CD4-positive, alpha-beta T cell treated with Interleukin-4 for 4 hours (primary cell): ENCODE results near the gene GPR150.

ENCODE experiments used
- DNase-seq: peaks from one replicate; pipeline ENCODE4 v3.0.0-alpha.2; 2020

Gene GPR150

DNA sequence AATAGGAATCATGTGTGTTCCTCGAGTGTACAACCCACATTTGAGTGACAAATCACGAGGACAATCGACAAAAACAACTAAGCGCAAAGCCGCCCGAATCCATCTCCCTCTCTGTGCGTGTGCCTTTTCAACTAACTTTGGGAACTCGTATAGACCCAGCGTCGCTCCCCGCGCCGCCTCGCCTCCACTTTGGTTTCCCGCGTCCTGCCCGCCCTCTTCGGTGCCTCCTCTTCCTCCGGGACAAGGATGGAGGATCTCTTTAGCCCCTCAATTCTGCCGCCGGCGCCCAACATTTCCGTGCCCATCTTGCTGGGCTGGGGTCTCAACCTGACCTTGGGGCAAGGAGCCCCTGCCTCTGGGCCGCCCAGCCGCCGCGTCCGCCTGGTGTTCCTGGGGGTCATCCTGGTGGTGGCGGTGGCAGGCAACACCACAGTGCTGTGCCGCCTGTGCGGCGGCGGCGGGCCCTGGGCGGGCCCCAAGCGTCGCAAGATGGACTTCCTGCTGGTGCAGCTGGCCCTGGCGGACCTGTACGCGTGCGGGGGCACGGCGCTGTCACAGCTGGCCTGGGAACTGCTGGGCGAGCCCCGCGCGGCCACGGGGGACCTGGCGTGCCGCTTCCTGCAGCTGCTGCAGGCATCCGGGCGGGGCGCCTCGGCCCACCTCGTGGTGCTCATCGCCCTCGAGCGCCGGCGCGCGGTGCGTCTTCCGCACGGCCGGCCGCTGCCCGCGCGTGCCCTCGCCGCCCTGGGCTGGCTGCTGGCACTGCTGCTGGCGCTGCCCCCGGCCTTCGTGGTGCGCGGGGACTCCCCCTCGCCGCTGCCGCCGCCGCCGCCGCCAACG lies at the start of gene GPR150:
Gene GPR150 (plus strand): TSS at position 58 of the 840 bp plus-strand sequence. CDS start 189 bp downstream, at position 247.
- DNase-seq = peak; percentile 41

DNA sequence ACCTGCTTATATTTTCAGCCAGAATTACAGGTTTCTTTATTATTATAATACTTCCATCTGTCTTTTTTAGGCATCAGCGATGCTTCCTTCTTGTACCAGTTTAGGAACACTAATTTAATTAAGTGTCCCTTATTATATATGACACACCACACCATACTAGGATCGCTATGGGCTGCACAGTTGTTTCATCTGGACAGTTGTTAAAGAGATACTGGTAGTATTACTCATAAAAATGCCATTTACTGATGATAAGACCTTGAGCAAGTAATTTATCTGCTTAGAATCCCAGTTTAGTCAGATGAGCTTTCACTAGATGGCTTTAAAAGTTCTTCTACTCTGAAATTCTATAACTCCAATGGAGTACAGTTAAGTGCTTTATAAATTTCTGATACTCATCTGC lies 47.9 kb upstream of the GPR150 start:
- no peak for DNase-seq

DNA sequence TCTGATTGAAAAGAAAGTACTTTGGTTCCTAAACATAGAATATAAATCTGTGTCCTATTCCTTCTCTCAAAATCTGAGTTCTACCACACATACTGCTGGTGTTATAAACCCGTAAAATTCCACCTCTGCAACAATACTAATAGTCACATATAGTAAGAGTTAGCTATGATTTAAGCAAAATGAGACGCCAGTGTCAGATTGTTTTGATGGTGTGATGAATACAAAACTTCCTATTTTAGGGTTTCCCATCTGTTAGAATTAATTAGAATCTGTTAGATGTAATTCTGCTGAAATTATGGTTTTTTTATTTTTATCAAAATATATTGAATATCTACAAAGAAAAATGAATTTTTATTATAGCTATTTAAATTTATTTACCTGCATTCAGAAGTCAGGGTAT lies 38.3 kb upstream of the GPR150 start:
- no peak for DNase-seq

DNA sequence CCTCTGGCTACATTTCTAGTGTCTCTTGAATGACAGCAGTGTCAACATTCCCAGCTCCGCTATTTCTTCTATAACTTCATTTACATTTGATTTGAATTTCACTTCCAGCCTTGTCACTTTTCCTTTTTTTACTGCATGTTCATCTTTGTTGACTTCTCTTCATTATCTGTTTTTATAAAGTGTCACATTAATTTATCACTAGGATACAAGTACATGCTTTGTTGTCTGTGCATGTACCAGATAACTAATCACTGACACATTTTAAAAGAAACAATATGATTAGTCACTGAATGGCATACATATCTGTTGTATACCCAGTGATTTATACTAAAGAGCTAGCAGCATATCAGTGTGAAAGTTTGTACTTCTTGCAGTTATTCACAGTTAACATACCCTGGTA lies 35.9 kb upstream of the GPR150 start:
- no peak for DNase-seq

DNA sequence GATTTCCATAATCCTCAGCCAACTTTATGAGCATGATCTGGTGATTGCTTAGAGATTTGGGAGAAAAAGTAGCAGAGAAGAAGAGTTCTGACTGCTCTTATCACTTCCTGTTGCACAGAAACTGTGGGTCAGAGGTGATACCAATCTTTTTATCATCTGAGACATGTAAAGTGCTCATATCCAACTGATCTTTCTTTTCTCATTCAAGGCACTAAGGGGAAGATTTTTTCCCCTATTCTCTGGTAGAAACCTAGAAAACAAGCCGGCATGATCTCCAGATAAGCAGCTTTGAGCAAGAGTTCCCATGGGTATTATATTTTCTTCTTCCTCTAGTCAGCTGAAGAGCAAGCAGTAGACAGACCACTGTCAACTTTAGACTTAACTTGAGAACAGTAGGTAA lies 29.0 kb upstream of the GPR150 start:
- no peak for DNase-seq

DNA sequence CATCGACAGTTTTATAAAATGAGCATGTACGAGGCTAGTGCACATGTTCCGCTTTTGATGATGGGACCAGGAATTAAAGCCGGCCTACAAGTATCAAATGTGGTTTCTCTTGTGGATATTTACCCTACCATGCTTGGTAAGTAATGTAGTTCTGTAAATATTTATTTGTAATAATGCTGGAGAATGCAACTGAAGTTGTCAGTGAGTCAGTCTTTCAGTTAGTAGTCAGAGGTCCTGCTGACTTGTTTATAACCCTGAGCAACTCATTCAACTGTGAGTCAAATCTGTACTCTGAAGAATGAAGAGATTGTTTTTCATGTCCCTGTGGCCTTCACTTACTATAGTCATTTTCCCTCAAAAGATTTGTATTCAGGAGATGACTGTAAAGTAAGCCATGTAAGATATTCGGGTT lies 28.4 kb upstream of the GPR150 start:
- peak; percentile 2 for DNase-seq

DNA sequence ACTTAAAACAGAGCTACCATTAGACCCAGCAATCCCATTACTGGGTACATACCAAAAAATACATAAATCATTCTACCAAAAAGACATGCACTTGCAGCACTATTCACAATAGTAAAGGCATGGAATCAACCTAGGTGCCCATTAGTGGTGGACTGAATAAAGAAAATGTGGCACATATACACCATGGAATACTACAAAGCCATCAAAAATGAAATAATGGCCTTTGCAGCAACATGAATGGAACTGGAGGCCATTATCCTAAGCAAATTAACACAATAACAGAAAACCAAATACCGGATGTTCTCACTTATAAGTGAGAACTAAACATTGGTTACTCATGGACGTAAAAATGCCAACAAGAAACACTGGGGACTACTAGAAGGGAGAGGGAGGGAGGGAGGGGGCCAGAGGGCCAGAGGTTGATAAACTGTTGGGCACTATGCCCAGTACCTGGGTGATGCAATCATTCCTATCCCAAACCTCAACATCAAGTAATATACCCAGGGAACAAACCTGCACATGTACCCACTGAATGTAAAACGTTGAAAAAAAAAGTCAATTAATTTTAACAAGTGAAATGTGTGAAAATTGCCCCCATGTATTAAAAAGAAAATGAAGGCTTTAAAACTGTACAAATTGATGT lies 24.5 kb upstream of the GPR150 start:
- no peak for DNase-seq

DNA sequence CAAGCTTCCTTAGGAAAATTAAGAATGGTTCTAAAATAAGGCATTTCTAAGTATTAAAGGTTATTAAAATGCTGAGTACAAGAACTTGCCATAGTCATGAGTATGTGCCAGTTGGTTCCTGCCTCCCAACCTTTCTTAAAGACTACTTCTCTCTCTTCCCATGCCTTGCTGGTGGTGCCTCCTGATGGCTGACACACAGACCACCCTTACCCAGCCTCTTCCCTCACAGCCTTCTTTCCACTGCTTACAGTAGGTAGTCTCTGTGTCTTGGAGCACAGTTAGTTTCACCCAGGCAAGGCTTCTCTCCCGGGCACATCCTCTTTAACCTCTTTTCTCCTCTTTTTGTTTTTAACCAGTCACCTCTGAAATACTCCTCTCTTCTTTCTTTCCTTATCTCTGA lies 20.6 kb upstream of the GPR150 start:
- no peak for DNase-seq

DNA sequence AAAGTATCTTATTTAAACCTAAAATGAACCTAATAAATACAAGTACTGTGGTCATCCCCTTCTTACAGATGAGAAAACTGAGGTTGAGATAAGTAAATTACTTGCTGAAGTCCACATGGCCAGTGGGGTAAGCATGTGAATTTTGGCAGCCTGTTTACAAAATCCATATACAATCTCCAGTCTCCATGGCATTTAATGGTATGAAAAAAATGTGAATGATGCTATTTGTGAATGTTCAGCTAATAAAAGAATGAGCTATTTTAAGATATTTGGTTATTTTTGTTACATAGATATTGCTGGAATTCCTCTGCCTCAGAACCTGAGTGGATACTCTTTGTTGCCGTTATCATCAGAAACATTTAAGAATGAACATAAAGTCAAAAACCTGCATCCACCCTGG lies 19.3 kb upstream of the GPR150 start:
- no peak for DNase-seq

DNA sequence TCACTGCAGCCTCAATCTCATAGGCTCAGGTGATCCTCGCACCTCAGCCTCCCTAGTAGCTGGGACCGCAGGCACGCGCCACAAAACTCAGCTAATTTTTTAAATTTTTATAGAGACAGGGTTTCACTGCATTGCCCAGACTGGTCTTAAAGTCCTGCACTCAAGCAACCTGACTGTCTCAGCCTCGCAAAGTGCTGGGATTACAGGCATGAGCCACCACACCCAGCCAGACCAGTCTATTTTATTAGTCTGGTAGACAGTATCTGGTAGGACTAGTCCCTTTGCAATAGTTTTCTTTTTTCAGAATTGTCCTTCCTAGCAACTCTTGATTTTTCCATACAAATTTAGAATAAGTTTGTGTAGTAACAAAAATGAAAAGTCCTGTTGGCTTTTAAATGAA lies 14.1 kb upstream of the GPR150 start:
- DNase-seq = no peak

DNA sequence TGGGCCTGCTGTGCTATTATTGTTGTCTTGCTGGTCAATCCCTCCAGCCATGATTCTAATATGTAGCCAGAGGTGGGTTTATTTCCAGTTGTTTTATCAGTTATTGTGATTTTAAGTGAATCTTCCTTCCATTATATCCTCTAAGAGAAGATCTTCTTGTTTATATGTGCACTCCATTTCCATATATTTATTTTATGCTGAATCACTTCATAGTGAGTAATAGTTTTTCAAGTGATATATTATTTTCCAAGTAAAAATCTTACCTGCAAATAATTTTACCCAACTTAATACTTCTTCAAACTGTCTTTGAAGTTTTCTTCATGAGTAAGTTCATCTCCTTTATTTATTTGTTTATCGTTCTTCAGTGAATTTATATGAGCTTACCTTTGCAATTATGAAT lies 13.5 kb upstream of the GPR150 start:
- no peak for DNase-seq

DNA sequence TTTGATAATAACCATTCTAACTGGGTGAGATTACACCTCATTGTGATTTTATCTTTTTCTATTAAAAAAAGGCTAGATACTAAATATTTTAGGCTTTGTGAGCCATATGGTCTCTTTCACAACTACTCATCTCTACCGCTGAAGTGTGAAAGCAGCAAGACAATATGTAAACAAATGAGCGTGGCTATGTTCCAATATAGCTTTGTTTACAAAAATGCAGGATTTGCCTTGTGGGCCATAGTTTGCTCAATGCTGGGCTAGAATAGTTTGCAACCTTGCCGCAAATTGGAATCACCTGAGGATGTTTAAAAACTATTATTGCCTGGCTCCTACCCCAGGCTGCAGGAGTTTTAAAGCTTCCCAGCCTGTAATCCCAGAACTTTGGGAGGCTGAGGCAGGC lies 10.2 kb upstream of the GPR150 start:
- DNase-seq = no peak

DNA sequence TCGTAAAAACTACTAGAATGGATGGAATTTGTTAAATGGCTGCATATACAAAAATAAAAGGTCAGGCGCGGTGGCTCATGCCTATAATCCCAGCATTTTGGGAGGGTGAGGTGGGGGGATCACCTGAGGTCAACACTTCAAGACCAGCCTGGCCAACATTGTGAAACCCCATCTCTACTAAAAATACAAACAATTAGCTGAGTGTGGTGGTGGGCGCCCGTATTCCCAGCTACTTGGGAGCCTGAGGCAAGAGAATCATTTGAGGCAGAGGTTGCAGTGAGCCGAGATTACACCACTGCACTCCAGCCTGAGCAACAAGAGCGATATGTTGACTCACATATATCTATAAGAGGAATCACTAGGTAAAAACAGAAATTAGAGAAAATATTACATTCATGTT lies 9.3 kb upstream of the GPR150 start:
- no peak for DNase-seq

DNA sequence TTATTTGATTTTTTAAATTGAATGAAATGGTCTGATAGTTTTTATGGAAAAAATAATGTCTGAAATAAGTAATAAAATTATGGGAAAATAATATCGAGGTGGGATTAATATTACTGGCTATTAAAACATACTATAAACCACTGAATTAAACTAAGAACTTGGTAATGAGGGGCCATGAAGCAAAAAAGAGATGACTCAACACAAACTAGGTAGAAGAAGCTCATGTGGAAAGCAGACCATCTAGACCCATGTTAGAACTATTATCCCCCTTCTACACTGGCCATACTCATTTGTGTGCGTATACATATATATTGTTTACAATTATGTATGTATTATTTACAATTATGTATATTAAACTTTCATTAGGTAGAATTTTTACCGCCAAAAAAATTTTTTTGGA lies 8.5 kb upstream of the GPR150 start:
- DNase-seq = no peak

DNA sequence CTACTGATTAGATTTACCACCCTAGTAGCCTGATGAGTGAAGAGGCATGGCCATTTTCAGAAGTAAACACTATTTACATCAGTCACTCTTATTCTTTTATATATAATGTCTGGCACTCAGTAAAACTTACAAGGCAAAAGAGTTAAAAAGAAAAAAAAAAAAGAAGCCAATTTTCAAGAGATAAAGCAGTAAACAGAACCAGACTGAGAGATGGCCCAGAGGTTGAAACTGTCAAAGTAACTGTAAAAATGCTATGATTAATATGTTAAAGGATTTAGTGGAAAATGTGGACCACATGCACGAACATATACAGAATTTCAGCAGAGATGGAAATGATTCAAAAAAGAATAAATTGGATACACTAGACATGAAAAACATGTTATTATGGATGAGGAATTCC lies 6.4 kb upstream of the GPR150 start:
- DNase-seq = no peak

DNA sequence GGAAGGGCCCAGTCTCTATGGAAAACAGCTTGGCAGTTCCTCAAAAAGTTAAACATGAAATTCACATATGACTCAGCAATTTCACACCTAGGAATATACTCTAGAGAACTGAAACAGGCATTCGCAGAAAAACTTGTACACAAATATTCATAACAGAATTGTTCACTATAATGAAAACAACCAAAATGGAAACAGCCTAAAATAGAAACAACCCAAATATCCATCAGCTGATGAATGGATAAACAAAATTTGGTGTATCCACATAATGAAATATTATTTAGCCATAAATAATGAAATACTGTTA lies 4.8 kb upstream of the GPR150 start:
- no peak for DNase-seq

DNA sequence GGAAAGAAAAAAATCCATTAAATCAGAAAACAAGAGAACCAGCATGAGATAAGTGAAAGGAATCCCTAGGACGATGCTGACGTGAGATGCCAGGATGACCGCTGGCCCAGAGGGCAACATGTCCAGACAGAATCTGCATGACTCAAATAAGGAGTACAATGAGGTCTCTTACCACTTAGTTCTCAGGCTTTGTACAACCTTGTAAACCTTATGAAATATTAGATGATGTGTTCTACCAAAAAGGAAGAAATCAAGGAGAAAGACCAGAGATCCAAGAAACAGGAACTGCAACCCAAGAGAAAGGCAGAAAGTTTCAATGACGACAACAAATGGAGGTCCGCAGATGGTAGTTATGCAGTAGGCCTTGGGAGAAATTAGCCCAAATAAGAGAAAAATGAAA lies 2.8 kb upstream of the GPR150 start:
- DNase-seq = no peak

DNA sequence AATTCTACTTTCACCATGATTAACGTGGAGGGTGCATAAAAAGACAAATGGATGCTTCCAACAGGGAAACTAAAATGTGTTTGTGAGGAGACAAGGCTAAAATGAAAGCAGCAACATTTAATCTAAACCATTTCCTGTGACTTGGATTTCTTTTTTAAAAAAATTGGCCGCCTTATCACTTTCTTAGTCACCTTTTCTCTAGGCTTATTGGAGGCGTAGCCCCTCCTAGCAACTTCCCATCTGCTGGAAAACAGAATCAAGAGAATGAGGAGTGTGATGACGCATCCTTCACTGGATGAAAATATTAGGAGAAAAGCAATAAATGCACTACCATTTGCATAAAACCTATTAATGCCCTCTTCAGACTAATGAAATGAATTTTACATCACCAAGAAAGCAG lies 791 bp upstream of the GPR150 start:
- no peak for DNase-seq

DNA sequence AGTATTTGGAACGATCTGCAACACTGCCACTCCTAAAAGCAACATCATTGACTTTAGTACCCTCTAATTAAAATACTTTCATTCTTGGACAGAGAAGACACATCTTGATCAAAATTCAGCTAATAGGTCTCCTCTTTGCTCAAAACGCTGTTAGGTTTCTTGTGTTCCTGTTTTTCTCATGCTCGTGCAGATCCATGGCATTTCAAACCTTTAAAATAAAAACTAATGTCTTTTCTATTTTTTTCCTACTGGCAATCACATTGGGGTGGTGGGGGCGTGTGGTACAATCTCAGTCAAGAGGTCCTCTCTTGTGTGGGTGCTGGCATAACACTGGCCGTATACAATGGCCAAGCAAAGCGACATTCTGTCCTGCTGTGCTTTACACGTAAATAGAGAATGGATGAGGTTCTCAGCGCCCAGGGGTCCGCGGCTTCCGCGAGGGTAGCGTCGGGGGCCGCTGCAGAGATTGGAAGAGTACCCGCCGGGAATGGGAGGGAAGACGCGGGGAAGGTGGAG lies 315 bp upstream of the GPR150 start:
- no peak for DNase-seq

DNA sequence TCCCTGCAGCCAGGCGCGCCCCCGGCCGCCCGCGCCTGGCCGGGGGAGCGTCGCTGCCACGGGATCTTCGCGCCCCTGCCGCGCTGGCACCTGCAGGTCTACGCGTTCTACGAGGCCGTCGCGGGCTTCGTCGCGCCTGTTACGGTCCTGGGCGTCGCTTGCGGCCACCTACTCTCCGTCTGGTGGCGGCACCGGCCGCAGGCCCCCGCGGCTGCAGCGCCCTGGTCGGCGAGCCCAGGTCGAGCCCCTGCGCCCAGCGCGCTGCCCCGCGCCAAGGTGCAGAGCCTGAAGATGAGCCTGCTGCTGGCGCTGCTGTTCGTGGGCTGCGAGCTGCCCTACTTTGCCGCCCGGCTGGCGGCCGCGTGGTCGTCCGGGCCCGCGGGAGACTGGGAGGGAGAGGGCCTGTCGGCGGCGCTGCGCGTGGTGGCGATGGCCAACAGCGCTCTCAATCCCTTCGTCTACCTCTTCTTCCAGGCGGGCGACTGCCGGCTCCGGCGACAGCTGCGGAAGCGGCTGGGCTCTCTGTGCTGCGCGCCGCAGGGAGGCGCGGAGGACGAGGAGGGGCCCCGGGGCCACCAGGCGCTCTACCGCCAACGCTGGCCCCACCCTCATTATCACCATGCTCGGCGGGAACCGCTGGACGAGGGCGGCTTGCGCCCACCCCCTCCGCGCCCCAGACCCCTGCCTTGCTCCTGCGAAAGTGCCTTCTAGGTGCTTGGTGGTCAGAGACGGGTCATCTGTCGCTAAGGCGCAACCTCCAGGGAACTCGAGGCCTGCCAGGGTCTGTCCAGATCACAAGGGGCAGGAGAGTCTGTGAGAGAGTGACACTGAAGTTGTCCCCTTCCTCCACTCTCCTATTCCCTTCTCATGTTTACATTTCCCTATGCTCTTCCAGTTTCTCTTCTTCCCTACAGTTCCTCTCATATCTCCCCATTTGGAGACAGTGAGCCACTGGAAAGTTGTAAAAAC lies 1.3 kb downstream of the GPR150 start:
- DNase-seq = peak; percentile 41

DNA sequence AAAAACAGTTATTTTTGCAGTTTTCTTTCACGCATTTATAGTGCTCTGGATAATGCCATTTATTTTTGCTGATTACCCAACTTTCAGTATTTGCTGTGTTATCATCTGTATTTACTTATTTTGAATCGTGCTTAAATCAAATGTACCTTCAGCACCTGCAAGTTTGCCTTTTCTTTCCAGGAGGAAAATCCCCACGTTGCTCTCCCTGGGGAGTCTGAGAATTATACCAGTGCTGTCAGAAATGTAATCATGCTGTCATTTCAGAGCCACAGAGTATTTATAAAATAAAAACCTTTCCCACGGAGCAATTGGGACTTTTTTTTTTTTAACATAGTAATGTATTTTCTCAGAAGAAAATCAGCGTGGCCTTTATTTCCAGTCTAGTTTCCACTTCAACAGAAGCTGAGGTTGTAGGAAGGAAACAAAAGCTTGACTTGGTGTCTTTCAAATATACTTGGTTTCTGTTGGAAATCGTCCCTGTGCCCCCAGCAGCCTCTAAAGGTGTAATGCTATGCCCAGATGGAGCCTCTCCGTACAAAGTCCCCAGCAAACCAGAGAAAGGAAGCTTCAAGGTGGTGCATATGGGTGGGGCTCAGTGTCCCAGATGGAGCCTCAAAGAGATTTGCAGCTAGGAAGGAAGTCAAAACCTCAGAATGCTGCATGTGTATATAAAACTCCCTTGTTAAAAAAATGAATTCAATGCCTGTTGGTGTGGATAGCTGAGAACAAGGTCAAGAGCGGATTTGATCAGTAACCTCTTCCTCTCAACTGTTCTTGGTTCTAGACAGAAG lies 2.1 kb downstream of the GPR150 start:
- peak; percentile 50 for DNase-seq

DNA sequence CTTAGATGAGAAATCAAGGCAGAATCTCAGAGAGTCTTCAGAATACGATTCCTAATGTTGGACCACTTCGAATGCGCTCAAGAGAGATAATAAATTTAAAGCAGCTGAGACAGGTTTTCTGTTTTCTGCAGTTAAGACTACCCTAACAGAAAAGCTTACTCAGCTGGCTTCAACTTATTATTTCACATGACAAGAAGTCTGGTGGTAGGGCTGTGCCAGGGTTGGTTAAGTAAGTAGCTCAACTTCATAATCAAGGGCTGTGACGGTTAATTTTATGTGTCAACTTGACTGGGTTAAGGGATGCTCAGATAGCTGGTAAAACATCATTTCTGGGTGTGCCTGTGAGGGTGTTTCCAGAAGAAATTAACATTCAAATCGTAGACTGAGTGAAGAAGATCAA lies 3.8 kb downstream of the GPR150 start:
- DNase-seq = no peak

DNA sequence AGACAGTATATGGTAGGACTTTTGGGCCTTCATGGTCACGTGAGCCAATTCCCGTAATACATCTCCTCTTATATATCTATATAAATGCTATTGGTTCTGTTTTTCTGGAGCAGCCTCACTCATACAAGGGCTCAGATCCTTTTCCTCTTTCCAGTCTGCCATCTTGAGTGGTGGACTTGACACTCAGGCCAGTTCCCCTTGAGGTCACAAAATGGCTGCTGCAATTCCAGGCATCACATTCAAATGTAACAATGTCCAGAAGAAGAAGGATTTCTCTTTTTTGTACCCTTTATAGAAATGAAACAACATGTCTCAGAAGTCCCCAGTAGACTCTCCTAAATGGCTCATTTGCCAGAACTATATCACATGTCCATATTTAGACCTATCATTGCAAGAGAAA lies 4.5 kb downstream of the GPR150 start:
- no peak for DNase-seq
